Measurements from ENCODE around the gene RETREG2.

- TF ChIP-seq EZH2 (IDR thresholded peaks at IDR 0.05; ENCODE audit: insufficient read depth, poor library complexity, severe bottlenecking) = no peak
- TF ChIP-seq EZH2phosphoT487 (IDR thresholded peaks at IDR 0.05; ENCODE audit: insufficient read depth, low read depth) = no peak
These were observed 50.2 kb downstream of the RETREG2 start for GRCh38 chr2:219228041-219228910.

Measured in GM23248 (cell line).